Measurements from ENCODE around the gene SREBF1.
"Not testable (repeated sequence)": the region's sequence is repeated elsewhere in the genome, so short reads cannot be mapped to it uniquely, and the experiment has no call there.

The SREBF1 gene

DNA sequence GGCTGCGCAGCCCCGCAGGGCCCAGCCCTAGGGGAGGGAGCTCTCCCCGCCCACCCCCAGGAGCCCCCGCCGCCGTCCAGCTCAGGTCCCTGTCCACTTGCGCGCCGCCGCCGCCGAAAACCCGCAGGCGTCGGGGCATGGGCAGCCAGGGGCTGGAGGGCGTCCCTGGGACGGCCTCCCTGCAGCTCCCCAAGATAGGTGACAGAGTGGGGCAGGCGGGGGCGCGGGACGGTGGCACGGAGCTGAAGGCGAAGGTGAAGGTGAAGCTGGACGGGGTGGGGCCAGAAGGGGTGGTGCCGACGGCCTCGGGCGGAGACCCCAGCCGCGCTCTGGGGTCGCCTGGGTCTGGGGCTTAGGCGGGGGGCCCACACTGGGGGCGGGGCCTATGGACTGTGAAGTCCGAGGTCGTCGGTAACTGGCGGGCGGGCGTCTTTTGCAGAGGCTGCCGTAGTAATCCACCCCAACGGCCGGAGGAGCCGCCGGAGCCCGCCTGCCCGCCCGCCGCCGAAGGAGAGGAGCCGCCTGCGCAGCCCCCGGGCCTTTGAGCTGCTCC, 27.2 kb downstream of the SREBF1 start:
- no peak for DNase-seq

DNA sequence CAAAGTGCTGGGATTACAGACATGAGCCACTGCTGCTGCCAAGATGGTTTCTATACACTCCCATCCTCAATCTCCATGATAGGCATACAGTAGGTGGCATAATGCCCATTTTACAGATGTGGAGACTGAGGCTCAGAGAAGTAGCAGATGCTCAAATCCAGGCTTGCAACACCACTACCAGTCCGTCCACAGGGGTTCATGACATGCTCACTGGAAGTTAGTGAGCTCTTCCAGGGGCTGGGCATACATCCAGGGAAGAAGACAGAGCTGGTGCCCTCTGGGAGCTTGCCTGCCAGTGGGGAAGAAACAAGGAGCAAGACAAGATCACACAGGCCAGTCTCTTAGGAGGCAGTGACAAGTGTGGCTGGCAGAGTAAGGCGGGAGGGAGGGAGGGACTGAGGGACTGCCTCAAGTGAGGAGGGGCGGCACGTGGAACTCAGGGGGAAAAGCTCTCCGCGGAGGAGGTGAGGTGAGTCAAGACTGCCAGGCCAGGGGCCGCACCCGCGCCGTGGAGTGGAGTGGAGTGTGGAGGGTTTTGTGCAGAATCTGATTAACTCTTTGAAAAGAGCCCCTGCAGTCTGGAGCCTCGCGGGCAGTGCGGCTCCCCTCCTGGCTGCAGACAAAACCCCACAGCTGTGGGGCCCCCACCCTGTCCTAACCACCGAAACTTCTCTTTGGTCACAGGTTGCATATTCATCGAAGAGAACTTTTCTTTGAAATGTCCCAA, 27.9 kb downstream of the SREBF1 start:
- DNase-seq: no peak

DNA sequence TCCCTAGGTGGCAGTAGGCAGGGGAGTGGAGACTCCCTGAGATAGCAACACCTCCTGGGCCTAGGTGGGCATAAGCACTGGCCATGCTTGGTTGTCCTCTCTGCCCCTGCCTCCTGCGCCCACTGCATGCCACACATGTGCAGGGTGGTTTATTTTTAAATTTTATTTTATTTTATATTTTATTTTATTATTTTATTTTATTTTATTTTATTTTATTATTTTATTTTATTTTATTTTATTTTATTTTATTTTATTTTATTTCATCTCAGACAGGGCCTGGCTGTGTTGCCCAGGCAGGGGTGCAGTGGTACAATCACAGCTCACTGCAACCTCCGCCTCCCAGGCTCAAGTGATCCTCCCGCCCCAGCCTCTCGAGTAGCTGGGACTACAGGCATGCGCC, 28.6 kb downstream of the SREBF1 start:
- DNase-seq: not testable (repeated sequence)

DNA sequence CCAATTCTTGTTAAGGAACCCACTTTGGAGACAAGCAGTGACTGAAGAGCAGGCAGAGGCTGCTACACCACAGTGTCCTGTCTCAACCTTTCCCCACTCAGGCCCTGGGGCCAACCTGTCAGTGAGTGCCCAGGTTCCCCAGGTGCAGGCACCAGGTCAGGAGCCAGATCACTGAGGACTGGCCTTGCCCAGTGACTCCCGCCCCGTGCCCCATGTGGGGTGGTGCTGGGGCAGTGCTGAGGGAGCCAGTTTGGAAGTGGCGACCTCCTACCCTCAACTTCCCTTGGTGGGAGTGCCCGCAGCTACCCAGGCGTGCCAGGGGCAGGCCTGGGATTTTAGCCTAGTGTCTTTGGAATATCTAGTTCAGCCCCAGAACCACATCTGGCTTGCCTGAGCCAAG, 29.3 kb downstream of the SREBF1 start:
- DNase-seq: no peak

DNA sequence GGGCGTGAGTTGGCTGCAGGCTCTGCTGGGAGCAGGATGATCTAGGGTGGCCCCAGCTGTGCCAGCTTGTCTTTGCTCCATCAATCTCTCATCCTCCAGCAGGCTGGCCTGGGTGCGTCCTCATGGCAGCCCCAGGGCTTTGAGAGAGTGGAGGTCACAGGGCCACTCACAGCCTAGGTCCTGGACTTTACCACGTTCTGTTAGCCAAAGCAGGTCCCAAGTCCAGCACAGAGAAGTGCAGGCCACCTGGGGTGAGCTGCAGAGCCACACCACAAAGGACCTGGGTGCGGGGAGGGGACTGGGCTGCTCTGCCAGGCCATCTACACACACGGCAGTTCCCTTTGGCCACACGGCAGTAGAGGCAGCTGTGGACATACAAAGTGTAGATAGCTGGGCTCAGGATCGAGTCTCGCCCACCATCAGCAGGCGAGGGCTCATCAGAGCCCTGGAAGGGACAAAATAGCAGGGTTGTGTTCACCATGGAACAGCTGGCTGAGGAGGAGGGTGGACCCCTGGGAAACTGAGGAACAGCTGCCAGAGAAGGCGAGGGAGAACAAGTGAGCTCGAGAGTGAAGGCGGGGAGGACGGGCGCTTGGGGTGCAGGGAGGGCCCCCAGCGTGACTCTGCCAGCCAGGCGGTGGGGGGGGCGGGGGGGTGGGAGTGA, 30.0 kb downstream of the SREBF1 start:
- DNase-seq: no peak

DNA sequence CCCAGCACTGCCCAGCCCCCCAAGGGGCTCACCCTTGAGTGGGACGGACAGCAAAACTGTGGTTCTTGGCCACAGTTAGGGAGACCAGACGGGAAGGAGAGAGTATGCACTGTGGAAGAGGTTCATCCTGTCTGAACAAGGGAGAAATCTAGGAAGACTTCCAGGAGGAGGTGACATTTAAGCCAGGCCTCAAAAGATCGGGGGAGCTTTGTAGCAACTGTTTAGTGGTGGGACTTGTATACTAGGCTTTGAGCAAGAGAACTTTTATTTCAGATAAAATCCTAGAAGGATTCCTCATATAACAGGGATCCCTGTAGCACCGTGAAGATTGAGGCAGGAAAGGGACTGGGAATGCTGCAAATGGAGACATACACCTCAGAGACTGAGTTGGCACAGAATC, 30.8 kb downstream of the SREBF1 start:
- DNase-seq: no peak

DNA sequence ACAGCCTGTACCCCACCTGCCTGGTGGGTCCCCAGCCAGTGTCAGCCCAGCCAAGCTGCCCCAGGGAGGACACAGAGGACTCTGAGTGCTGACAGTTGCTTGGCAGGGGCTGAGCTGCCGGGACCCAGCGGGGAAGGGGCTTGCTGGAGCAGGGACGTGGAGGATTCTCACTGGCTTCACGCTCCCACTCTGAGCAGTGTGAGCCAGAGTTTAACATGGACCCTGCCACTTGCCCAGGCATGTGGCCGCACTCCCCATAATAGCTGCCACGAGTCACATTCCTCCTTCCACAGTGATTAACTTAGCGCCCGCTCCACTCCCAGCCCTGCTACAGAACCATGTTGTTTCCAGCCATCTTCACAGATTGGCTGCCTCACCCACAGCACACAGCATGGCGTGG, 31.2 kb downstream of the SREBF1 start:
- DNase-seq: no peak

DNA sequence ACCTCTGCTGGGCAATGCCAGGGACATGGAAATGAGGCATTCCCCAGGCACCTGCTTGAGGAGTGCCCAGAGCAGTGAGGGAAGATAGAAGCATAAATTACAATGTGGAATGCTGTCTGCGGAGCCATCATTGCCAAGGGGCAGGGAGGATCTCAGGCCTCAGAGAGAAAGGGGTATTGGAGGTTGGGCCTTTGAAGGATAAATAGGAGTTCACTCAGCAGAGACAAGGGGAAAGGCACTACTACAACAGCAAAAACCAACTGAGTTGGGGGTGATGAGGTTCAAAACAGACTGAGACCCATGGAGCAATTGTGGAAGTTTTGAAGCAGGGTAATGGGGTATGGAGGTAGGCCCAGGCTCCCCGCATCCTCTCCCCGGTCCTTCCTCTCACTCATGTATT, 32.8 kb downstream of the SREBF1 start:
- DNase-seq: no peak

DNA sequence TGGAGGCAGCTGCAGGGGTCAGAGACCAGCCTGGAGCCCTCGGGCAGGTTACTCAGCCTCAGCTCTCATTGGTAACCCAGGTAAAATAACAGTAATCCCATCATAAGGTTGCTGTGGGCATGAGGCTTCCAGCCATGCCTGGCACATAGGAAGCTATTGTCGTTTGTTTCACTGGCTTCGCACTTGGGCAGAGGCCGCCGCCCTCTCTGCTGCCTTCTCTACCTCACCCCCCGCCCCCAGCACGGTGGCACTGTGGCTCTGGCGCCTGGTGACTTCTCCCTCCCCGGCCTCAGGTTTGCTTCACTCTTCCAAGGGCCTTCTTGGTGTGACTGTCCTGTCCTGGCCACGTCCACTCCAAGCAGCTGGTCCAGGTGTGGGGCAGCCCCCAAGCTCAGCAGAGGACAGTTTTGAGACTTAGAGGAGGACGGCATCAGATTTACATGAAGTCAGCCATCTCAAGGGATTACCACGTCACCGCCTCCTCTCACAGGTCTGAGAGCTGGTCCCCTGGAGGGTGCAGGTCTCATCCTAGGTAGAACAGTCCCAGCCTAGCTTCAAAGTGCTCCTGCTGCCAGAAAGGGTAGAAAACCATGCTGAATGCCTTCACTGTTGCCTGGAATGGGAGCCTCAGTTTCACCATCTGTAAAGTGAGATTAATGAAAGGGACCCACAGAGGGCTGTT, 34.8 kb downstream of the SREBF1 start:
- DNase-seq: no peak

DNA sequence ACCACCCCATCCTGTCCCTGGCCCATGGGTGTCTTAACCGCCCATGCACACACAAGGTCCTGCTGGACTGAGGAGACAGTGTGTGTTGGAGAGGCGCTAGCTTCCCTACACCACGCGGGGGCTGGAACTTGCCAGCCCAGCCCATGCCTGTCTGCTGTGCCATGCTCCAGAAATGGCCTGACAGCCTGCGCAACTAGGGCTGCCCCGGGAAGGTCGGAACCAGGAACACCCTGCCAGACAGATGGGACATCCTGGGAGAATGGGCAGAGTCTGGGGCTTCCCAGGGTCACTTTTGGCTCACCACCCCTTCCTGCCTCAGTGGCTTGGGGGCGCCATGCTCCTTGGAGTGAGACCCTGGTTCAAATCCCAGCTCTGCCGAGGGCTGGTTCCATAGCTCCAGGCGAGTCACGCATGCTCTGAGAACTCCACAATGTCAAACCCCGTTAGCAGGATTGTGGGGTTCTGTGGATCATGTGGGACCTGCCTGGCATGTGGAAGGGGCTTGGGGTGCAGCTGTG, 36.2 kb downstream of the SREBF1 start:
- DNase-seq: no peak

DNA sequence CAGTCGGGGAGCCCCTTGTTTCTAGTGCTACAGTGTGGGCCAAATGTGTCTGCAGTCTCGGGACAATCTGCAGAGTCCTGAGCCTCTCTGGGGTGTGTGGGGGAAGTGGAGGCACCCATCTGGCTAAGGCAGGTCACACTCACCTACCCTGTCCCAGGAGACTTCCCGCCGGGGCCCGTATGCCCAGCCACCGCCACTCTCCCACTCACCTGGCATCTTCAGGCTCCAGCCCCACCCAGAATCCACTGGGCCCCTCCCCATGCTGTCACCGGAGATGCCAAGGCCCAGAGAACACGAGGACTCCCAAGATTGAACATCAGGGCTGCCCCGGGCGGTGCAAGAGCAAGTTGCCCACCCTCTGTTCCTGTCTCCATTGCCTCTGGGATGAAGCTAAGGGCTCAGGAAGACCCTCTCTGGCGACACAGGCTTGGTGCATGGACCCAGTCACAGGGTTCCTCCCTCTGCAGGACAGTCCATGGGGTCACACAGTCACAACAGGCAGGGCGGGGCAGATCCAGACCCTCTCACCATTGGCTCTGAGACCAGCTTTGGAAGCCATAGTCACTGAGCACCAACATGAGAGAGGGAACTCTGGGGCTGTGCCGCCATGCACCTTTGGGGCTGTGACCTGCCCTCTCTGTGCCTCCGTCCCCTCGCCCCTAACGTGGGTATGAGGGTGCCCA, 38.1 kb downstream of the SREBF1 start:
- no peak for DNase-seq

DNA sequence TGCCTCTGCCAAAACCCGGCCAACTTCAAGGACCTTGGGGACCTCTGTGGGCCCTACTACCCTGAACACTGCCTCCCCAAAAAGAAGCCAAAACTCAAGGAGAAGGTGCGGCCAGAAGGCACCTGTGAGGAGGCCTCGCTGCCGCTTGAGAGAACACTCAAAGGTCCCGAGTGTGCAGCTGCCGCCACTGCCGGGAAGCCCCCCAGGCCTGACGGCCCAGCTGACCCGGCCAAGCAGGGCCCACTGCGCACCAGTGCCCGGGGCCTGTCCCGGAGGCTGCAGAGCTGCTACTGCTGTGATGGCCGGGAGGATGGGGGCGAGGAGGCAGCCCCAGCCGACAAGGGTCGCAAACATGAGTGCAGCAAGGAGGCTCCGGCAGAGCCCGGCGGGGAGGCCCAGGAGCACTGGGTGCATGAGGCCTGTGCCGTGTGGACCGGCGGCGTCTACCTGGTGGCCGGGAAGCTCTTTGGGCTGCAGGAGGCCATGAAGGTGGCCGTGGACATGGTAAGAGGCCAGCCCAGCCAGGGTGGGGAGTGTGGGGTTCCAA, 38.7 kb downstream of the SREBF1 start:
- DNase-seq: no peak

DNA sequence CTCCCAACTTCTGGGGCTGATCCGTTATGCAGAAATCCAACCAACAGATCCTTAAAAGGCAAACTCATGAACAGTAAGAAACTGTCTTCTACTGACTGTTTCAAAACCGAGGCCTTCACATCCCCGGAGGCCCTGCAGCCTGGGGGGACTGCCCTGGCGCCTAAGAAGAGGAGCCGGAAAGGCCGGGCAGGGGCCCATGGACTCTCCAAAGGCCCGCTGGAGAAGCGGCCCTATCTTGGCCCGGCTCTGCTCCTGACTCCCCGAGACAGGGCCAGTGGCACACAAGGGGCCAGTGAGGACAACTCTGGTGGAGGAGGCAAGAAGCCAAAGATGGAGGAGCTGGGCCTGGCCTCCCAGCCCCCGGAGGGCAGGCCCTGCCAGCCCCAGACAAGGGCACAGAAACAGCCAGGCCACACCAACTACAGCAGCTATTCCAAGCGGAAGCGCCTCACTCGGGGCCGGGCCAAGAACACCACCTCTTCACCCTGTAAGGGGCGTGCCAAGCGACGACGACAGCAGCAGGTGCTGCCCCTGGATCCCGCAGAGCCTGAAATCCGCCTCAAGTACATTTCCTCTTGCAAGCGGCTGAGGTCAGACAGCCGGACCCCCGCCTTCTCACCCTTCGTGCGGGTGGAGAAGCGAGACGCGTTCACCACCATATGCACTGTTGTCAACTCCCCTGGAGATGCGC, 39.5 kb downstream of the SREBF1 start:
- DNase-seq: no peak

DNA sequence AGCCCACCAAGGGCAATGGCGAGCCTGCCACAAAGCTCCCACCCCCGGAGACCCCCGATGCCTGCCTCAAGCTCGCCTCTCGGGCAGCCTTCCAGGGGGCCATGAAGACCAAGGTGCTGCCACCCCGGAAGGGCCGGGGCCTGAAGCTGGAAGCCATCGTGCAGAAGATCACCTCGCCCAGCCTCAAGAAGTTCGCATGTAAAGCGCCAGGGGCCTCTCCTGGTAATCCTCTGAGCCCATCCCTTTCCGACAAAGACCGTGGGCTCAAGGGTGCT, 40.1 kb downstream of the SREBF1 start:
- no peak for DNase-seq

DNA sequence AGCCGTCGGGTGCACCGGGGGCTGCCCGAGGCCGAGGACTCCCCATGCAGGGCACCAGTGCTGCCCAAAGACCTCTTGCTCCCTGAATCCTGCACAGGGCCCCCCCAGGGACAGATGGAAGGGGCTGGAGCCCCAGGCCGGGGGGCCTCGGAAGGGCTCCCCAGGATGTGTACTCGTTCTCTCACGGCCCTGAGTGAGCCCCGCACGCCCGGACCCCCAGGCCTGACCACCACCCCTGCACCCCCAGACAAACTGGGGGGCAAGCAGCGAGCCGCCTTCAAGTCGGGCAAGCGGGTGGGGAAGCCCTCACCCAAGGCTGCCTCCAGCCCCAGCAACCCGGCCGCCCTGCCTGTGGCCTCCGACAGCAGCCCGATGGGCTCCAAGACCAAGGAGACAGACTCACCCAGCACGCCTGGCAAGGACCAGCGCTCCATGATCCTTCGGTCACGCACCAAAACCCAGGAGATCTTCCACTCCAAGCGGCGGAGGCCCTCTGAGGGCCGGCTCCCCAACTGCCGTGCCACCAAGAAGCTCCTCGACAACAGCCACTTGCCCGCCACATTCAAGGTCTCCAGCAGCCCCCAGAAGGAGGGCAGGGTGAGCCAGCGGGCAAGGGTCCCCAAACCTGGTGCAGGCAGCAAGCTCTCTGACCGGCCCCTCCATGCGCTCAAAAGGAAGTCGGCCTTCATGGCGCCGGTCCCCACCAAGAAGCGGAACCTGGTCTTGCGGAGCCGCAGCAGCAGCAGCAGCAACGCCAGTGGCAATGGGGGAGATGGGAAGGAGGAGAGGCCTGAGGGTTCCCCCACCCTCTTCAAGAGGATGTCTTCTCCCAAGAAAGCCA, 40.6 kb downstream of the SREBF1 start:
- DNase-seq: no peak

DNA sequence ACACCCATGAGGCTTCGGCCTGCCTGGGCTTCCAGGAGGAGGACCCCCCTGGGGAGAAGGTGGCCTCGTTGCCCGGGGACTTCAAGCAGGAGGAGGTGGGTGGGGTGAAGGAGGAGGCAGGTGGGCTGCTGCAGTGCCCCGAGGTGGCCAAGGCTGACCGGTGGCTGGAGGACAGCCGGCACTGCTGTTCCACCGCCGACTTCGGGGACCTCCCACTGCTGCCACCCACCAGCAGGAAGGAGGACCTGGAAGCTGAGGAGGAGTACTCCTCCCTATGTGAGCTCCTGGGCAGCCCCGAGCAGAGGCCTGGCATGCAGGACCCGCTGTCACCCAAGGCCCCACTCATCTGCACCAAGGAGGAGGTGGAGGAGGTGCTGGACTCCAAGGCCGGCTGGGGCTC, 41.5 kb downstream of the SREBF1 start:
- no peak for DNase-seq

DNA sequence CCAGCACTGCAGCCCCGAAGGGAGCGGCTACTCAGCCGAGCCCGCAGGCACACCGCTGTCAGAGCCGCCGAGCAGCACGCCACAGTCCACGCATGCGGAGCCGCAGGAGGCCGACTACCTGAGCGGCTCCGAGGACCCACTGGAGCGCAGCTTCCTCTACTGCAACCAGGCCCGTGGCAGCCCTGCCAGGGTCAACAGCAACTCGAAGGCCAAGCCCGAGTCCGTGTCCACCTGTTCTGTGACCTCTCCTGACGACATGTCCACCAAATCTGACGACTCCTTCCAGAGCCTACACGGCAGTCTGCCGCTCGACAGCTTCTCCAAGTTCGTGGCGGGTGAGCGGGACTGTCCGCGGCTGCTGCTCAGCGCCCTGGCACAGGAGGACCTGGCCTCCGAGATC, 42.4 kb downstream of the SREBF1 start:
- no peak for DNase-seq

DNA sequence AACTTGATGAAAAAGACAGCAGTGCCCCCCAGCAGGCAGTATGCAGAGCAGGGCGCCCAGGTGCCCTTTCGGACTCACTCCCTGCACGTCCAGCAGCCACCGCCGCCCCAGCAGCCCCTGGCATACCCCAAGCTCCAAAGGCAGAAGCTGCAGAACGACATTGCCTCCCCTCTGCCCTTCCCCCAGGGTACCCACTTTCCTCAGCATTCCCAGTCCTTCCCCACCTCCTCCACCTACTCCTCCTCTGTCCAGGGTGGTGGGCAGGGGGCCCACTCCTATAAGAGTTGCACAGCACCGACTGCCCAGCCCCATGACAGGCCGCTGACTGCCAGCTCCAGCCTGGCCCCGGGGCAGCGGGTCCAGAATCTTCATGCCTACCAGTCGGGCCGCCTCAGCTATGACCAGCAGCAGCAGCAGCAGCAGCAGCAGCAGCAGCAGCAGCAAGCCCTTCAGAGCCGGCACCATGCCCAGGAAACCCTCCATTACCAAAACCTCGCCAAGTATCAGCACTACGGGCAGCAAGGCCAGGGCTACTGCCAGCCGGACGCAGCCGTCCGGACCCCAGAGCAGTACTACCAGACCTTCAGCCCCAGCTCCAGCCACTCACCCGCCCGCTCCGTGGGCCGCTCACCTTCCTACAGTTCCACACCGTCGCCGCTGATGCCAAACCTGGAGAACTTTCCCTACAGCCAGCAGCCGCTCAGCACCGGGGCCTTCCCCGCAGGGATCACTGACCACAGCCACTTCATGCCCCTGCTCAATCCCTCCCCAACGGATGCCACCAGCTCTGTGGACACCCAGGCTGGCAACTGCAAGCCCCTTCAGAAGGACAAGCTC, 43.2 kb downstream of the SREBF1 start:
- no peak for DNase-seq

DNA sequence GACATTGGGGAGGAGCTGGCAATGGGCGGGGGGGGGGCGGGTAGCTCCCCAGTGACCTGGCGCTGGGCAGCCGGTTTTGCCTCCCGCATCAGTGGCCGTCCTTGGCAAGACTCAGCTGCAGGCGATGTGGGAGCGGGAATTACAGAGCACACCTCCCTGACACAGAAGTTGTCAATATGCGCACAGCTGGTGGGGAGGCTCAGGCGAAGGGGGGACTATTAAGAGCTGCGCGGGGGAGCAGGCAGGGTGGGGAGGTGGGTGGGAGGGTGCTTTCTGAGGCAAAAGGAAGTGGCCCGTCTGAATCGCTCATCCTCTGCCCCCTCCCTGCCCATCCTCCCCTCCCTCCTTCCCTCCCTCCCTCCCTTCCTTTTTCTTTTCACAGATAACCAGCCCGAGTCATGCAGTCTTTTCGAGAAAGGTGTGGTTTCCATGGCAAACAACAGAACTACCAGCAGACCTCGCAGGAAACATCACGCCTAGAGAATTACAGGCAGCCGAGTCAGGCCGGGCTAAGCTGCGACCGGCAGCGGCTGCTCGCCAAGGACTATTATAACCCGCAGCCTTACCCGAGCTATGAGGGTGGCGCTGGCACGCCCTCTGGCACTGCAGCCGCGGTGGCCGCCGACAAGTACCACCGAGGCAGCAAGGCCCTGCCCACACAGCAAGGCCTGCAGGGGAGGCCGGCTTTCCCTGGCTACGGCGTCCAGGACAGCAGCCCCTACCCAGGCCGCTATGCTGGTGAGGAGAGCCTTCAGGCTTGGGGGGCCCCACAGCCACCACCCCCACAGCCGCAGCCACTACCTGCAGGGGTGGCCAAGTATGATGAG, 44.0 kb downstream of the SREBF1 start:
- DNase-seq: peak in 1 of 2 experiments; percentile 22
